Measurements from ENCODE around the gene SLC66A1.

GRCh38 chr1:19294638-19295037 lies 17.5 kb upstream of the SLC66A1 start:
- TF ChIP-seq POLR2AphosphoS5 (IDR thresholded peaks at IDR 0.05) (no peak), CTCF (IDR thresholded peaks at IDR 0.05) (no peak)
